ENCODE measurements around the gene BLVRA. TPM values are rescaled to one million over a fixed set of nuclear protein-coding genes. Genes with fewer than 3 reads are reported as not detected.
"Not testable (repeated sequence)": the region's sequence is repeated elsewhere in the genome, so short reads cannot be mapped to it uniquely, and the experiment has no call there.

The BLVRA gene
- polyA plus RNA-seq, 3 donors, result 71.9 to 238 (median 199) TPM

- Mint-ChIP-seq H3K4me3 (no peak overlapping the region), H3K9me3 (peaks cover 0 to 3% (median 0%) of the 10 kb centered on the region in 7 donors), H3K27me3 (ENCODE audit: low read depth in 3 of 3) (peaks cover 0 to 5% (median 0%) of the 10 kb centered on the region in 3 donors), H3K4me1 (peaks cover 4% of the 10 kb centered on the region), H3K36me3 (peaks cover 55 to 69% of the 10 kb centered on the region in 2 donors), H3K27ac (peak overlapping the region in 3 of 7 donors; percentile 52 to 67 (median 64))
- Histone ChIP-seq H3K4me2 (replicated peaks; ENCODE audit: extremely low read depth, low read length, poor library complexity, severe bottlenecking) (no peak overlapping the region), H3K9me3 (replicated peaks in 1 of 2; ENCODE audit: control insufficient read depth in 1 of 2, insufficient read depth in 1 of 2, low read length in 2 of 2) (no peaks in the 10 kb centered on the region), H3K27ac (ENCODE audit: low read depth in 1 of 2, low read length in 2 of 2) (no peak overlapping the region), H3K4me3 (replicated peaks in 1 of 3; ENCODE audit: low read depth in 2 of 3, low read length in 3 of 3) (no peak overlapping the region), H3K9ac (ENCODE audit: insufficient read depth, low read length, poor library complexity, severe bottlenecking) (no peak overlapping the region), H3K36me3 (replicated peaks in 1 of 2; ENCODE audit: control insufficient read depth in 1 of 2, insufficient read depth in 2 of 2, low read length in 2 of 2) (peaks cover 56 to 60% of the 10 kb centered on the region in 2 donors), H3K4me1 (ENCODE audit: control insufficient read depth in 1 of 2, insufficient read depth in 2 of 2, low read length in 2 of 2) (no peaks in the 10 kb centered on the region), H3K27me3 (ENCODE audit: control insufficient read depth in 2 of 2, insufficient read depth in 2 of 2, low read length in 2 of 2) (no peaks in the 10 kb centered on the region), H4K20me1 (ENCODE audit: insufficient read depth, low read length) (no peaks in the 10 kb centered on the region), H3K79me2 (ENCODE audit: insufficient read depth, low read length) (no peaks in the 10 kb centered on the region), H2AFZ (ENCODE audit: insufficient read depth, low read depth, low read length, poor library complexity, severe bottlenecking) (no peak overlapping the region)
- DNase-seq, result no peak
- 80% methylated on average over 11 of the region's 11 CpGs for WGBS (ENCODE audit: insufficient coverage)
- no peak for TF ChIP-seq CTCF (IDR thresholded peaks at IDR 0.05)
- intact Hi-C loops (cut with micrococcal nuclease), result no loop called here
These were observed 49.9 kb downstream of the BLVRA start for GRCh38 chr7:43808410-43808809.

- H3K4me2 ChIP-seq (replicated peaks; ENCODE audit: extremely low read depth, low read length, poor library complexity, severe bottlenecking); intact Hi-C loops (cut with micrococcal nuclease); H3K4me3 ChIP-seq (replicated peaks in 1 of 3; ENCODE audit: low read depth in 2 of 3, low read length in 3 of 3); H2AFZ ChIP-seq (ENCODE audit: insufficient read depth, low read depth, low read length, poor library complexity, severe bottlenecking); H3K9ac ChIP-seq (ENCODE audit: insufficient read depth, low read length, poor library complexity, severe bottlenecking); H3K4me1 ChIP-seq (ENCODE audit: control insufficient read depth in 1 of 2, insufficient read depth in 2 of 2, low read length in 2 of 2); H3K79me2 ChIP-seq (ENCODE audit: insufficient read depth, low read length); H3K4me1 Mint-ChIP-seq; H4K20me1 ChIP-seq (ENCODE audit: insufficient read depth, low read length); H3K9me3 ChIP-seq (replicated peaks in 1 of 2; ENCODE audit: control insufficient read depth in 1 of 2, insufficient read depth in 1 of 2, low read length in 2 of 2); H3K9me3 Mint-ChIP-seq; H3K27ac ChIP-seq (ENCODE audit: low read depth in 1 of 2, low read length in 2 of 2); H3K27ac Mint-ChIP-seq; H3K4me3 Mint-ChIP-seq; H3K27me3 ChIP-seq (ENCODE audit: control insufficient read depth in 2 of 2, insufficient read depth in 2 of 2, low read length in 2 of 2): not testable (repeated sequence)
- DNase-seq, result peak in 2 of 3 donors; percentile 13 to 26
- WGBS (ENCODE audit: insufficient coverage), result 85% methylated on average over 13 of the region's 16 CpGs
- Mint-ChIP-seq H3K27me3 (ENCODE audit: low read depth in 3 of 3) (peaks cover 5 to 15% (median 6%) of the 10 kb centered on the region in 3 donors), H3K36me3 (peaks cover 40 to 49% of the 10 kb centered on the region in 2 donors)
- H3K36me3 ChIP-seq (replicated peaks in 1 of 2; ENCODE audit: control insufficient read depth in 1 of 2, insufficient read depth in 2 of 2, low read length in 2 of 2), result peaks cover 38 to 40% of the 10 kb centered on the region in 2 donors
- TF ChIP-seq CTCF (IDR thresholded peaks at IDR 0.05), result peak; percentile 32
These were observed 51.9 kb downstream of the BLVRA start for GRCh38 chr7:43810195-43810941.

All from CD14-positive monocyte (primary cell).